Measurements from ENCODE around the gene MKX. TPM values are rescaled to one million over a fixed set of nuclear protein-coding genes. Genes with fewer than 3 reads are reported as not detected.
A peak's percentile ranks its signal among the peaks of the same experiment; 100 is the strongest.

MKX gene
- total RNA-seq (ENCODE audit: low replicate concordance) = 0.29 and 0.36 TPM in 2 replicates
- long read RNA-seq = 0 reads

DNA sequence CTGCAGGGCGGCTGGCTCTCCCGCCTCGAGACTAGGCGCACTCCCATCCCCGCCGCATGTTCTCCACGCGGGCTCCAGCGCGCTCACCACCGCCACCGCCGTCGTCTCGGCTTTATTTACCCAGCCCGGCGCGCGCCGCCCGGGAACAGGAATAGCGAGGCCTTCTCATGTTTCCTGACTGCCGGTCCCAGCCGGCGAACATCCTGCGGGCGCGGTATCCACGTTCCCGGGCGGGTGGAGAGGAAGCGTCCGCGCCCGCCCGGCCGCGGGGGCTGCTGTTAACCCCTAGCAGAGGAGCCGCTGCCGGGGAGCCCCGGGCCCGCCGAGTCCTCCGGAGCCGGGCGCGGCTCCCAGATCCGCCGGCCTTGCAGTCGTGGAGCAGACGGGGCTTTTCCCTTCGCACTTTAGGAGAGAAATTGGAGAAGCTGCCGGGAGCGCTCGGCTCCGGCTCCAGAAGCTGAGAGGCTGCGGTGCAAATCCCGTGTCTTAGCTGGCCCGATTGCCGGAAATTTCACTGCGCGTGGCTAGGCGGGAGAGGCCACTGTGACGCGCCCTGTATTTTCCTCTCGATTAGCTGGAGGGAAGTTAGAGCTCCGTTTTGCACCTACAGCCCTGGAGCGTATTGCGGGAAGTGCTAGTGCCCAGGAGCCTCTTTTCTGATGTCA, at the start of gene MKX:
Gene MKX, minus strand, starts transcription at position 88 of the 665 bp plus-strand sequence. CDS start 2,404 bp downstream, outside the sequence.
- Mint-ChIP-seq H3K4me3 (peak within 1 kb of the TSS; percentile 89), H3K27me3 (peaks cover 94% of the 10 kb centered on the region), H3K9me3 (no peaks in the 10 kb centered on the region), H3K36me3 (peaks cover 4% of the 10 kb centered on the region), H3K4me1 (ENCODE audit: unreplicated experiment) (peaks cover 13% of the 10 kb centered on the region), H3K27ac (peak within 1 kb of the TSS; percentile 79)
- TF ChIP-seq CTCF (conservative IDR thresholded peaks at IDR 0.05) = no peak
- peak; percentile 80 for DNase-seq (ENCODE audit: extremely low spot score, unreplicated experiment)

- no peak overlapping the region for H3K27ac Mint-ChIP-seq
- peak; percentile 48 for TF ChIP-seq CTCF (conservative IDR thresholded peaks at IDR 0.05)
- H3K36me3 Mint-ChIP-seq = no peaks in the 10 kb centered on the region
- DNase-seq (ENCODE audit: extremely low spot score, unreplicated experiment) = no peak
- H3K27me3 Mint-ChIP-seq = peaks cover 5% of the 10 kb centered on the region
- H3K4me3 Mint-ChIP-seq = no peak overlapping the region
- H3K9me3 Mint-ChIP-seq = no peaks in the 10 kb centered on the region
- H3K4me1 Mint-ChIP-seq (ENCODE audit: unreplicated experiment) = no peaks in the 10 kb centered on the region
These were observed 48.5 kb upstream of the MKX start for GRCh38 chr10:27794157-27794556.

DNA sequence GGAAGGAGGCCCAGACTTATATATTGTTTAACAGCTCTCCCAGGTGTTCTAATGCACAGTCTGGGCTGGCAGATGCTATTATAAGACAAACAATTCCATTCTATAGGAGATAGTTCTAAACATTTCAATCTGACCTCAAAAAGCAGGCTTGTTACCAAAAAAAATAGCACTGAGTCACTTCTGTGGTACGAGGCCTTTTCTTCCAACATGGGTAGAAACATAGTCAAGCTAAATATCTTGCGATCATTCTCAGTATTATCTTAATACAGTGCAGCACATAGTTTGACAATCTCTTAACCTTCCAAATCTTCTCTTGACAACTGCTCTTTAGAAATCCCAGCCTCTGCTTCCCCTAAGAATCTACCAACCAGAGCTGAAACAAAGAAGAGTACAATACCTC, 46.6 kb upstream of the MKX start:
- no peaks in the 10 kb centered on the region for H3K36me3 Mint-ChIP-seq

DNA sequence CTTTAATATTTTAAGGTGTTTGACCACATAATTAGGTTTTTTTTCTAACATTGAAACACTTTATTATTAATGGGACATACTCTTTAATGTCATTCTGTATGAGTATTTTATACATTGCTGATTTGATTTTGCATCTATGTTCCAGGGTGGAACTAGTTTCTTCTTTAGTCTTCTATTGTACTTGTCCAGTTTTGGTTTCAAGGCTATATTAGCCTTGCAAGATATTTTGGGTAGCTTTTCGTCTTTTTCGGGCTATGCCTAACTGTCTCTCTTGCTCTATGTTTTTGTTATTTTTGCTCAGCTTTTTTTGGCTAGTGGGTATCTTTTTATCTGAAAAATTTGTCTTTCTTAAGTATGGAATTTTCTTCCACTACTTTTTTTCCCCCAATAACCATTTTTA, 38.7 kb upstream of the MKX start:
- Mint-ChIP-seq H3K27ac (no peak overlapping the region), H3K27me3 (peaks cover 13% of the 10 kb centered on the region), H3K4me3 (no peak overlapping the region), H3K36me3 (no peaks in the 10 kb centered on the region), H3K4me1 (ENCODE audit: unreplicated experiment) (no peaks in the 10 kb centered on the region), H3K9me3 (no peaks in the 10 kb centered on the region)
- no peak for TF ChIP-seq CTCF (conservative IDR thresholded peaks at IDR 0.05)
- no peak for DNase-seq (ENCODE audit: extremely low spot score, unreplicated experiment)

More for the DNA sequence above, 46.6 kb upstream of the MKX start:
- H3K27me3 Mint-ChIP-seq = peaks cover 8% of the 10 kb centered on the region
- no peak for DNase-seq (ENCODE audit: extremely low spot score, unreplicated experiment)
- H3K9me3 Mint-ChIP-seq = no peaks in the 10 kb centered on the region
- H3K4me3 Mint-ChIP-seq = no peak overlapping the region
- no peak overlapping the region for H3K27ac Mint-ChIP-seq
- no peaks in the 10 kb centered on the region for H3K4me1 Mint-ChIP-seq (ENCODE audit: unreplicated experiment)
- TF ChIP-seq CTCF (conservative IDR thresholded peaks at IDR 0.05) = no peak

DNA sequence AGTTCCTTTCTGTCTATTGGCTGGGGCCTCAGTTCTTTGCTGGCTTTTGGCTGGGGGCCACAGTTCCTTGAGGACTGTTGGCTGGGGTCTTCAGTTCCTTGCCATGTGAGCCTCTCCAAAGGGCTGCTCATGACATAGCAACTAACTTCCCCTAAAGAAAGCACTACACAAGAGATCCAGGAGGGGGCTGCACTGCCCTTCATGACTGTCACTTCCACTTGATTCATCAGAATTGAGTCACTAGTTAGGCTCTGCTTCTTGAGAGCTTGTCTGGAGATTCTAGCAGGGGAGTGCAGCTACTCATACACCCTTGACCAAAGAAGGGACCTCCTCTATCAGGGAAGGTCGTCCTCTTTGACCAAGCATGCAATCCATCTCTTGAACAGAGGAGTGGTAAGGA, 38.0 kb upstream of the MKX start:
- peak; percentile 53 for TF ChIP-seq CTCF (conservative IDR thresholded peaks at IDR 0.05)
- no peak overlapping the region for H3K27ac Mint-ChIP-seq
- no peaks in the 10 kb centered on the region for H3K36me3 Mint-ChIP-seq
- H3K4me1 Mint-ChIP-seq (ENCODE audit: unreplicated experiment) = no peaks in the 10 kb centered on the region
- peaks cover 12% of the 10 kb centered on the region for H3K27me3 Mint-ChIP-seq
- no peaks in the 10 kb centered on the region for H3K9me3 Mint-ChIP-seq
- no peak for DNase-seq (ENCODE audit: extremely low spot score, unreplicated experiment)
- H3K4me3 Mint-ChIP-seq = no peak overlapping the region

Data from type B pancreatic cell (in vitro differentiated cells).